C4-2B (cell line): Measurements from ENCODE around the gene PCAT7.

Source experiments
- ZFX ChIP-seq: fragments of 450-650 bp; IDR thresholded peaks from 2 replicates; pipeline ENCODE4 v1.6.1; 2017
- TF ChIP-seq, protein P1 (sequence below): fragments of 450-650 bp; conservative IDR thresholded peaks from 2 replicates; pipeline ENCODE4 v1.5.1; 2017; ENCODE audit warnings: mild to moderate bottlenecking

DNA sequence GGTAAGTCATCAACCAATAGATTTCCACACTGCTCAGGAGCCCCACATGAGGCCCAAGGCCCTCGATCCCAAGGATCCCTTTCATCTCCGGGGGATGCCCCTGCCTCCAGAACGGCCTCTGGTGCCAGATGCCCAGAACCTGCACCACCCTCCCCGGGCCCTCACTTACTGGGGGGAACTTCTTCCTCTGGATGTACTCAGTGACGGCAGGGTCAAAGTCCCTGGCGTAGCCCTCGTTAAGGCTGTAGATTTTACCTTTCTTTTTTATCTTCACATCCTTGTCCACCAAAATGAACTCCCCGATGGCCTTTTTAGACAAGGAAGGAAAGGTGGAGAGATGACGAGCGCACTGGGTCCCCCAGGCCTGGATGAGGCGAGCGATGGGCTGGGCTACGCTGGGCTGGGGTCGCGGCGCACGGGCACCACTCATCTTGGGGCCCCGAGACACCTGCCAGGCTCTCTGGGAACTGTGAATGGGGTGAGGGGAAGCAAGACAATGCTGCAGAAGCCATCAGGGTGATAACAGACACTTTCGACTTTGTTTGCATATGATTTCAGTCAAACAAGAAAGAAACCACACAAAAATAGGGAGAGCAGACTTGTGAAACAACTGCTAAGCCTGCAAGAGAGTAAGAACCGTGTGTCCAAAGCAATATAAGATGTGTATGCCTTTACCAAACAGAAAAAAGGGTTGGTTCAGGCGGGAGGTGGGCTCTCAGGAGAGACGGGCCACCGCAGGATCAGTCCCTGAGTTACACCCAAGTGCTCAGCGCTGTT, 52.0 kb downstream of the PCAT7 start:
- TF ChIP-seq, protein P1, sequence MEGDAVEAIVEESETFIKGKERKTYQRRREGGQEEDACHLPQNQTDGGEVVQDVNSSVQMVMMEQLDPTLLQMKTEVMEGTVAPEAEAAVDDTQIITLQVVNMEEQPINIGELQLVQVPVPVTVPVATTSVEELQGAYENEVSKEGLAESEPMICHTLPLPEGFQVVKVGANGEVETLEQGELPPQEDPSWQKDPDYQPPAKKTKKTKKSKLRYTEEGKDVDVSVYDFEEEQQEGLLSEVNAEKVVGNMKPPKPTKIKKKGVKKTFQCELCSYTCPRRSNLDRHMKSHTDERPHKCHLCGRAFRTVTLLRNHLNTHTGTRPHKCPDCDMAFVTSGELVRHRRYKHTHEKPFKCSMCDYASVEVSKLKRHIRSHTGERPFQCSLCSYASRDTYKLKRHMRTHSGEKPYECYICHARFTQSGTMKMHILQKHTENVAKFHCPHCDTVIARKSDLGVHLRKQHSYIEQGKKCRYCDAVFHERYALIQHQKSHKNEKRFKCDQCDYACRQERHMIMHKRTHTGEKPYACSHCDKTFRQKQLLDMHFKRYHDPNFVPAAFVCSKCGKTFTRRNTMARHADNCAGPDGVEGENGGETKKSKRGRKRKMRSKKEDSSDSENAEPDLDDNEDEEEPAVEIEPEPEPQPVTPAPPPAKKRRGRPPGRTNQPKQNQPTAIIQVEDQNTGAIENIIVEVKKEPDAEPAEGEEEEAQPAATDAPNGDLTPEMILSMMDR = no peak
- no peak for TF ChIP-seq ZFX
